Body of pancreas (tissue), 4 donors: ENCODE measurements around the gene PTPRM. TPM values are rescaled to one million over a fixed set of nuclear protein-coding genes. Genes with fewer than 3 reads are reported as not detected.

Experiments used
- ATAC-seq: fragments of 150-250 bp; one replicate; pipeline ENCODE4 v1.9.1; 2016
- DNase-seq, 4 donors: peaks; one replicate each; pipeline ENCODE4 v3.0.0-alpha.2; 2019
- H3K27ac ChIP-seq, 4 donors: fragments of 200-600 bp; sonication (generic); 1 replicate in 3 of 4; 2 replicates in 1 of 4; pipeline versions ENCODE4 v1.5.1 to v1.6.1; 2016 to 2019; ENCODE audit warnings: mild to moderate bottlenecking in 1 of 4, mixed read lengths in 1 of 4, moderate library complexity in 1 of 4
- H3K27me3 ChIP-seq, 2 donors: fragments of 200-600 bp; sonication (generic); one replicate each; pipeline ENCODE4 v1.6.0; 2016; ENCODE audit warnings: mild to moderate bottlenecking in 1 of 2
- H3K36me3 ChIP-seq, 2 donors: fragments of 200-600 bp; sonication (generic); replicated peaks in 1 of 2; 2 replicates each; pipeline ENCODE4 v1.5.1; 2016; ENCODE audit warnings: low read depth in 2 of 2; ENCODE audit not compliant: insufficient read depth in 1 of 2
- H3K4me1 ChIP-seq: fragments of 200-600 bp; sonication (generic); one replicate; pipeline ENCODE4 v1.6.0; 2016
- H3K4me3 ChIP-seq, 2 donors: fragments of 200-600 bp; sonication (generic); 1 replicate in 1 of 2; 2 replicates in 1 of 2; pipeline ENCODE4 v1.5.1; 2016 to 2019
- H3K9me3 ChIP-seq, 3 donors: fragments of 200-600 bp; sonication (generic); 1 replicate in 2 of 3; 2 replicates in 1 of 3; pipeline ENCODE4 v1.5.1; 2016
- CTCF ChIP-seq, 7 experiments: fragments of 450-650 bp in 4 of 7; fragments of 200-600 bp in 3 of 7; sonication (generic) in 3 of 7; IDR thresholded peaks; one replicate each; pipeline ENCODE4 v1.5.1; 2016 to 2019; ENCODE audit warnings: antibody characterized with exemption in 7 of 7
- POLR2A ChIP-seq, 3 donors: fragments of 450-650 bp; IDR thresholded peaks; one replicate each; pipeline ENCODE4 v1.6.1; 2016; ENCODE audit warnings: antibody characterized with exemption in 3 of 3, mild to moderate bottlenecking in 2 of 3
- WGBS, 2 donors: methylation state at CpG; one replicate each; pipeline ENCODE4 v1.1.5; 2017; 5-methylcytosine and 5-hydroxymethylcytosine counted together
- intact Hi-C: fragments of 100-400 bp; cut with DNase I; formaldehyde crosslinking; loops from one replicate; pipeline ENCODE4 v1.15.1; 2023
- total RNA-seq, 2 donors: library from RNA; depleted of rRNA; stranded (reverse); fragments of >200 nt; gene quantifications; one replicate each; pipeline ENCODE4 v1.1.0, GENCODE V29; 2016

Gene PTPRM
- total RNA-seq, 2 donors from 2014 or later: 38.2 to 48.0 TPM

GRCh38 chr18:7571626-7572025, 4.5 kb downstream of the PTPRM start:
- WGBS, 2 donors: 72 to 75% methylated on average over 2 of the region's 2 CpGs
- intact Hi-C loops: no loop called here

GRCh38 chr18:7572822-7573221, 5.7 kb downstream of the PTPRM start:
- no peaks in the 10 kb centered on the region for H3K9me3 ChIP-seq
- 47 to 72% methylated on average over 2 of the region's 2 CpGs for WGBS, 2 donors
- no peak overlapping the region for H3K27ac ChIP-seq
- TF ChIP-seq CTCF (IDR thresholded peaks at IDR 0.05) (no peak), POLR2A (IDR thresholded peaks at IDR 0.05) (no peak)
- no peak overlapping the region for H3K4me3 ChIP-seq
- no peaks in the 10 kb centered on the region for H3K36me3 ChIP-seq
- DNase-seq (no peak), ATAC-seq (no peak)
- no peaks in the 10 kb centered on the region for H3K27me3 ChIP-seq
- intact Hi-C loops: no loop called here
- peaks cover 10% of the 10 kb centered on the region for H3K4me1 ChIP-seq

More at GRCh38 chr18:7571626-7572025, 4.5 kb downstream of the PTPRM start:
- Histone ChIP-seq H3K27me3 (no peaks in the 10 kb centered on the region), H3K9me3 (no peaks in the 10 kb centered on the region), H3K36me3 (no peaks in the 10 kb centered on the region), H3K4me3 (no peak overlapping the region), H3K27ac (no peak overlapping the region), H3K4me1 (peaks cover 10% of the 10 kb centered on the region)
- ATAC-seq: no peak
- TF ChIP-seq CTCF (IDR thresholded peaks at IDR 0.05) (no peak), POLR2A (IDR thresholded peaks at IDR 0.05) (no peak)
- no peak for DNase-seq

- Histone ChIP-seq H3K36me3 (no peaks in the 10 kb centered on the region), H3K9me3 (no peaks in the 10 kb centered on the region), H3K4me3 (no peak overlapping the region), H3K4me1 (no peaks in the 10 kb centered on the region), H3K27ac (no peak overlapping the region), H3K27me3 (no peaks in the 10 kb centered on the region)
- intact Hi-C loops: no loop called here
- DNase-seq: no peak
- WGBS, 2 donors: 78 to 89% methylated on average over 2 of the region's 2 CpGs
- TF ChIP-seq POLR2A (IDR thresholded peaks at IDR 0.05): no peak
- no peak for ATAC-seq
Observed at GRCh38 chr18:7575465-7576028, 8.4 kb downstream of the PTPRM start.

GRCh38 chr18:7576077-7576476, 9.0 kb downstream of the PTPRM start:
- Histone ChIP-seq H3K4me1 (no peaks in the 10 kb centered on the region), H3K4me3 (no peak overlapping the region), H3K36me3 (no peaks in the 10 kb centered on the region), H3K27ac (no peak overlapping the region), H3K9me3 (no peaks in the 10 kb centered on the region), H3K27me3 (no peaks in the 10 kb centered on the region)
- intact Hi-C loops: no loop called here
- TF ChIP-seq POLR2A (IDR thresholded peaks at IDR 0.05) (no peak), CTCF (IDR thresholded peaks at IDR 0.05) (no peak)
- ATAC-seq: no peak
- no peak for DNase-seq

GRCh38 chr18:7576685-7577084, 9.6 kb downstream of the PTPRM start:
- intact Hi-C loops: no loop called here
- TF ChIP-seq POLR2A (IDR thresholded peaks at IDR 0.05) (no peak), CTCF (IDR thresholded peaks at IDR 0.05) (no peak)
- Histone ChIP-seq H3K27ac (no peak overlapping the region), H3K4me3 (no peak overlapping the region), H3K4me1 (no peaks in the 10 kb centered on the region), H3K9me3 (no peaks in the 10 kb centered on the region), H3K36me3 (no peaks in the 10 kb centered on the region), H3K27me3 (no peaks in the 10 kb centered on the region)
- ATAC-seq (no peak), DNase-seq (no peak)
